PC-9 (cell line): ENCODE measurements around the gene HOXB9. TPM values are rescaled to one million over a fixed set of nuclear protein-coding genes. Genes with fewer than 3 reads are reported as not detected.

Experiments
- BruUV-seq: library from RNA; stranded (reverse); fragments of 400-500 nt; replicated peaks from 2 replicates; lab custom pipeline; 2021; lab: Mats Ljungman, UMichigan
- CTCF ChIA-PET: fragments of 300-600 bp; sonication (Branson Sonifier 250); formaldehyde crosslinking; loops from one replicate; lab custom pipeline; 2022; ENCODE audit warnings: antibody characterized with exemption; lab: Charles Lee
- POLR2A ChIA-PET: fragments of 300-600 bp; sonication (Branson Sonifier 250); formaldehyde crosslinking; loops from one replicate; lab custom pipeline; 2022; ENCODE audit warnings: antibody characterized with exemption; ENCODE audit not compliant: unreplicated experiment; lab: Charles Lee
- DNase-seq, 2 experiments: peaks; one replicate each; pipeline versions ENCODE4 v3.0.0 to v3.0.0-alpha.2; 2015 to 2022; ENCODE audit warnings: mixed read lengths in 1 of 2
- H2AFZ ChIP-seq: fragments of 200-600 bp; sonication (generic); 2 replicates; pipeline ENCODE4 v1.8.1; 2017; ENCODE audit warnings: antibody characterized with exemption
- H3F3A ChIP-seq: fragments of 200-600 bp; sonication (generic); 2 replicates; pipeline ENCODE4 v1.8.1; 2017; ENCODE audit warnings: antibody characterized with exemption, mild to moderate bottlenecking, low read depth; ENCODE audit not compliant: insufficient read depth
- H3K27ac ChIP-seq: fragments of 200-600 bp; sonication (generic); 2 replicates; pipeline ENCODE4 v1.6.1; 2016; ENCODE audit warnings: mixed run types
- H3K27me3 ChIP-seq: fragments of 200-600 bp; sonication (generic); 2 replicates; pipeline ENCODE4 v1.6.1; 2016; ENCODE audit warnings: low read depth, mixed run types; ENCODE audit not compliant: insufficient read depth
- H3K36me3 ChIP-seq: fragments of 200-600 bp; sonication (generic); 2 replicates; pipeline ENCODE4 v1.6.1; 2016; ENCODE audit warnings: low read depth, mixed run types
- H3K4me1 ChIP-seq: fragments of 200-600 bp; sonication (generic); replicated peaks from 2 replicates; pipeline ENCODE4 v1.6.1; 2016; ENCODE audit warnings: mixed run types; ENCODE audit not compliant: insufficient read depth
- H3K4me2 ChIP-seq: fragments of 200-600 bp; sonication (generic); 2 replicates; pipeline ENCODE4 v1.6.1; 2017; ENCODE audit warnings: mixed run types
- H3K4me3 ChIP-seq: fragments of 200-600 bp; sonication (generic); 2 replicates; pipeline ENCODE4 v1.6.1; 2016; ENCODE audit warnings: mixed run types
- H3K79me2 ChIP-seq: fragments of 200-600 bp; sonication (generic); 2 replicates; pipeline ENCODE4 v1.6.1; 2017; ENCODE audit warnings: low read depth, mixed run types
- H3K9me2 ChIP-seq: fragments of 200-600 bp; sonication (generic); 2 replicates; pipeline ENCODE4 v1.8.1; 2017; ENCODE audit warnings: mild to moderate bottlenecking; ENCODE audit not compliant: insufficient read depth
- H3K9me3 ChIP-seq: fragments of 200-600 bp; sonication (generic); 2 replicates; pipeline ENCODE4 v1.8.1; 2016; ENCODE audit warnings: low read depth; ENCODE audit not compliant: insufficient read depth
- H4K20me1 ChIP-seq: fragments of 200-600 bp; sonication (generic); 2 replicates; pipeline ENCODE4 v1.8.1; 2017; ENCODE audit not compliant: insufficient read depth
- EZH2 ChIP-seq: fragments of 200-600 bp; sonication (generic); IDR thresholded peaks from 2 replicates; pipeline ENCODE4 v1.8.0; 2017; ENCODE audit warnings: antibody characterized with exemption, low read depth
- intact Hi-C: fragments of 100-400 bp; cut with micrococcal nuclease; formaldehyde crosslinking; loops from one replicate; pipeline ENCODE4 v1.10.0; 2022; ENCODE audit not compliant: unreplicated experiment
- total RNA-seq: library from RNA; stranded (reverse); gene quantifications from 2 replicates; pipeline ENCODE4 v1.2.3, GENCODE V29; 2021
- TF ChIP-seq, protein P1 (sequence below): fragments of 200-600 bp; sonication (generic); conservative IDR thresholded peaks from 2 replicates; pipeline ENCODE4 v1.6.1; 2017; ENCODE audit warnings: mixed run types, antibody characterized with exemption, mild to moderate bottlenecking, moderate library complexity

The HOXB9 gene
- total RNA-seq, 1 experiment from 2014 or later: 0.70 TPM

GRCh38 chr17:48629411-48629759 lies 3.2 kb upstream of the HOXB9 start:
- H4K20me1 ChIP-seq: no peaks in the 10 kb centered on the region; the same call in 1 of the 2 replicates
- H3K4me2 ChIP-seq: no peak overlapping the region
- POLR2A ChIA-PET: no interaction called here
- peaks cover 3% of the 10 kb centered on the region; the same call in 1 of the 2 replicates for H3K4me1 ChIP-seq
- no peaks in the 10 kb centered on the region for H3K36me3 ChIP-seq
- no peak overlapping the region for H2AFZ ChIP-seq
- H3K79me2 ChIP-seq: no peaks in the 10 kb centered on the region
- CTCF ChIA-PET: no interaction called here
- H3K9me2 ChIP-seq: no peaks in the 10 kb centered on the region
- peaks cover 12% of the 10 kb centered on the region; the same call in 1 of the 2 replicates for H3F3A ChIP-seq
- peaks cover 38% of the 10 kb centered on the region; the same call in 1 of the 2 replicates for H3K27me3 ChIP-seq
- H3K4me3 ChIP-seq: no peak overlapping the region
- H3K27ac ChIP-seq: no peak overlapping the region
- no peak for DNase-seq
- intact Hi-C loops: no loop called here
- TF ChIP-seq, protein P1, sequence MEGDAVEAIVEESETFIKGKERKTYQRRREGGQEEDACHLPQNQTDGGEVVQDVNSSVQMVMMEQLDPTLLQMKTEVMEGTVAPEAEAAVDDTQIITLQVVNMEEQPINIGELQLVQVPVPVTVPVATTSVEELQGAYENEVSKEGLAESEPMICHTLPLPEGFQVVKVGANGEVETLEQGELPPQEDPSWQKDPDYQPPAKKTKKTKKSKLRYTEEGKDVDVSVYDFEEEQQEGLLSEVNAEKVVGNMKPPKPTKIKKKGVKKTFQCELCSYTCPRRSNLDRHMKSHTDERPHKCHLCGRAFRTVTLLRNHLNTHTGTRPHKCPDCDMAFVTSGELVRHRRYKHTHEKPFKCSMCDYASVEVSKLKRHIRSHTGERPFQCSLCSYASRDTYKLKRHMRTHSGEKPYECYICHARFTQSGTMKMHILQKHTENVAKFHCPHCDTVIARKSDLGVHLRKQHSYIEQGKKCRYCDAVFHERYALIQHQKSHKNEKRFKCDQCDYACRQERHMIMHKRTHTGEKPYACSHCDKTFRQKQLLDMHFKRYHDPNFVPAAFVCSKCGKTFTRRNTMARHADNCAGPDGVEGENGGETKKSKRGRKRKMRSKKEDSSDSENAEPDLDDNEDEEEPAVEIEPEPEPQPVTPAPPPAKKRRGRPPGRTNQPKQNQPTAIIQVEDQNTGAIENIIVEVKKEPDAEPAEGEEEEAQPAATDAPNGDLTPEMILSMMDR: no peak
- no peak for TF ChIP-seq EZH2
- BruUV-seq: no TSS peak
- no peaks in the 10 kb centered on the region for H3K9me3 ChIP-seq

- CTCF ChIA-PET: interaction anchor here (0.6 kb wide), 1 partner anchor 706 kb away, joined by 7 read pairs; no protein-coding TSS in a partner anchor
- Histone ChIP-seq H3K9me2 (no peaks in the 10 kb centered on the region), H4K20me1 (no peaks in the 10 kb centered on the region; the same call in 1 of the 2 replicates), H3K9me3 (no peaks in the 10 kb centered on the region), H3K27me3 (peaks cover 37% of the 10 kb centered on the region; the same call in 1 of the 2 replicates), H3K4me3 (no peak overlapping the region), H3K79me2 (no peaks in the 10 kb centered on the region), H3K27ac (no peak overlapping the region), H2AFZ (no peak overlapping the region), H3F3A (peaks cover 15% of the 10 kb centered on the region; the same call in 1 of the 2 replicates), H3K4me2 (no peak overlapping the region), H3K4me1 (peaks cover 3% of the 10 kb centered on the region; the same call in 1 of the 2 replicates), H3K36me3 (no peaks in the 10 kb centered on the region)
- DNase-seq: no peak
- intact Hi-C loops: no loop called here
- BruUV-seq: no TSS peak
- no peak for TF ChIP-seq EZH2
- POLR2A ChIA-PET: interaction anchor here (0.7 kb wide), 1 partner anchor 570 kb away, joined by 3 read pairs; no protein-coding TSS in a partner anchor
These were observed 2.7 kb upstream of the HOXB9 start for GRCh38 chr17:48628649-48629410.

- CTCF ChIA-PET: interaction anchor here (0.5 to 3.0 kb wide), 2 partner anchors 8 to 18 kb away, joined by 3 to 9 read pairs; no protein-coding TSS in a partner anchor
These were observed 1.7 kb upstream of the HOXB9 start for GRCh38 chr17:48627623-48628521.

More at GRCh38 chr17:48627623-48628521, 1.7 kb upstream of the HOXB9 start:
- intact Hi-C loops: no loop called here
- TF ChIP-seq, protein P1: no peak
- no peak for TF ChIP-seq EZH2
- BruUV-seq: no TSS peak
- Histone ChIP-seq H3K4me2 (0 out of 2 replicates have a peak overlapping the region, but pooled peaks have one; percentile 96), H3K36me3 (no peaks in the 10 kb centered on the region), H3K9me3 (no peaks in the 10 kb centered on the region), H3K4me3 (no peak overlapping the region), H3K79me2 (no peaks in the 10 kb centered on the region), H4K20me1 (no peaks in the 10 kb centered on the region; the same call in 1 of the 2 replicates), H3K27me3 (peaks cover 36% of the 10 kb centered on the region; the same call in 1 of the 2 replicates), H2AFZ (no peak overlapping the region), H3K4me1 (peaks cover 3% of the 10 kb centered on the region; the same call in 1 of the 2 replicates), H3K9me2 (no peaks in the 10 kb centered on the region), H3K27ac (no peak overlapping the region), H3F3A (peaks cover 15% of the 10 kb centered on the region; the same call in 1 of the 2 replicates)
- POLR2A ChIA-PET: interaction anchor here (0.7 kb wide), 1 partner anchor 571 kb away, joined by 3 read pairs; no protein-coding TSS in a partner anchor
- no peak for DNase-seq
